Thoracic aorta (tissue), 2 donors: ENCODE data around the gene SNED1. TPM values are rescaled to one million over a fixed set of nuclear protein-coding genes. Genes with fewer than 3 reads are reported as not detected.

Experiments used
- ATAC-seq: fragments of 150-250 bp; one replicate; pipeline ENCODE4 v1.8.0; 2017; ENCODE audit warnings: low read depth; ENCODE audit not compliant: insufficient number of reproducible peaks, low FRiP score
- DNase-seq: peaks from one replicate; pipeline ENCODE4 v3.0.0-alpha.2; 2020; ENCODE audit warnings: low spot score
- H3K27ac ChIP-seq, 2 donors: fragments of 200-600 bp; sonication (generic); 1 replicate in 1 of 2; 2 replicates in 1 of 2; pipeline ENCODE4 v1.5.1; 2016; ENCODE audit warnings: mild to moderate bottlenecking in 2 of 2, moderate library complexity in 2 of 2
- H3K27me3 ChIP-seq: fragments of 200-600 bp; sonication (generic); replicated peaks from 2 replicates; pipeline ENCODE4 v1.6.0; 2016; ENCODE audit warnings: mild to moderate bottlenecking; ENCODE audit not compliant: insufficient read depth
- H3K36me3 ChIP-seq: fragments of 200-600 bp; sonication (generic); one replicate; pipeline ENCODE4 v1.5.1; 2016
- H3K4me1 ChIP-seq, 2 donors: fragments of 200-600 bp; sonication (generic); 1 replicate in 1 of 2; 2 replicates in 1 of 2; pipeline versions ENCODE4 v1.5.1 to v1.6.0; 2016; ENCODE audit warnings: low read depth in 2 of 2, mild to moderate bottlenecking in 1 of 2; ENCODE audit not compliant: control insufficient read depth in 1 of 2
- H3K4me3 ChIP-seq: fragments of 200-600 bp; sonication (generic); 2 replicates; pipeline ENCODE4 v1.5.1; 2016; ENCODE audit warnings: mild to moderate bottlenecking
- H3K9me3 ChIP-seq: fragments of 200-600 bp; sonication (generic); 2 replicates; pipeline ENCODE4 v1.5.1; 2016
- total RNA-seq, 2 donors: library from RNA; depleted of rRNA; stranded (reverse); fragments of >200 nt; gene quantifications; one replicate each; pipeline versions ENCODE4 v1.1.0 to v1.2.3, GENCODE V29; 2016
- TF ChIP-seq, protein P1 (sequence below): fragments of 200-600 bp; sonication (generic); IDR thresholded peaks from one replicate; pipeline ENCODE4 v1.5.1; 2019; ENCODE audit warnings: antibody characterized with exemption

The SNED1 gene
- total RNA-seq, 2 donors from 2014 or later, result 133 to 206 TPM

- no peaks in the 10 kb centered on the region for H3K36me3 ChIP-seq
- DNase-seq (no peak), ATAC-seq (no peak)
- peak overlapping the region; percentile 50 for H3K4me3 ChIP-seq
- no peaks in the 10 kb centered on the region for H3K9me3 ChIP-seq
- peak overlapping the region in 1 of 2 donors; percentile 1 for H3K27ac ChIP-seq
- H3K27me3 ChIP-seq, result no peaks in the 10 kb centered on the region
- peaks cover 26 to 58% of the 10 kb centered on the region in 2 donors for H3K4me1 ChIP-seq
- TF ChIP-seq, protein P1, sequence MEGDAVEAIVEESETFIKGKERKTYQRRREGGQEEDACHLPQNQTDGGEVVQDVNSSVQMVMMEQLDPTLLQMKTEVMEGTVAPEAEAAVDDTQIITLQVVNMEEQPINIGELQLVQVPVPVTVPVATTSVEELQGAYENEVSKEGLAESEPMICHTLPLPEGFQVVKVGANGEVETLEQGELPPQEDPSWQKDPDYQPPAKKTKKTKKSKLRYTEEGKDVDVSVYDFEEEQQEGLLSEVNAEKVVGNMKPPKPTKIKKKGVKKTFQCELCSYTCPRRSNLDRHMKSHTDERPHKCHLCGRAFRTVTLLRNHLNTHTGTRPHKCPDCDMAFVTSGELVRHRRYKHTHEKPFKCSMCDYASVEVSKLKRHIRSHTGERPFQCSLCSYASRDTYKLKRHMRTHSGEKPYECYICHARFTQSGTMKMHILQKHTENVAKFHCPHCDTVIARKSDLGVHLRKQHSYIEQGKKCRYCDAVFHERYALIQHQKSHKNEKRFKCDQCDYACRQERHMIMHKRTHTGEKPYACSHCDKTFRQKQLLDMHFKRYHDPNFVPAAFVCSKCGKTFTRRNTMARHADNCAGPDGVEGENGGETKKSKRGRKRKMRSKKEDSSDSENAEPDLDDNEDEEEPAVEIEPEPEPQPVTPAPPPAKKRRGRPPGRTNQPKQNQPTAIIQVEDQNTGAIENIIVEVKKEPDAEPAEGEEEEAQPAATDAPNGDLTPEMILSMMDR, result no peak
Observed at GRCh38 chr2:240986787-240987411, 11.5 kb upstream of the SNED1 start.

DNA sequence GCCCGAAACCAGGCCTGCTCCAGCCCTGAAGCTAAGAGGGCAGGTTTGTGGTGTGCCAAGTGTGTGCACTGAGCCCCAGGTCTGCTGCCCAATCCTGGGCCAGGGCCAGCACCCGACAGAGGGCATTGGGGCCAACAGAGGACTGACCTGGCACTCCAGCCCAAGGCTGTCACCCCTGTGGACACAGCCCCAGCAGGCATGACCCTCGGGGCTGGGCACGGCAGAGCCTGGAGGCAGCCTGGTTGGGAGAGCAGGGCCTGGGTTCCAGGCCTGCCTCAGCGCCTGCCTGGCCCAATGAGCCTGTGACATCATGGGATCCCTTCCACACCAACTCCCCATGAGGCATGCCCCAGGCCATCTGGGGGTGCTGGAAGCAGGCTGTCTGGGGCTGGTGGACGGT is 10.8 kb upstream of the SNED1 start:
- no peak for DNase-seq
- TF ChIP-seq, protein P1, result no peak
- Histone ChIP-seq H3K4me1 (peaks cover 32 to 65% of the 10 kb centered on the region in 2 donors), H3K4me3 (peak overlapping the region; percentile 50), H3K27me3 (no peaks in the 10 kb centered on the region), H3K27ac (peak overlapping the region; percentile 1 to 5), H3K36me3 (no peaks in the 10 kb centered on the region), H3K9me3 (no peaks in the 10 kb centered on the region)
- ATAC-seq, result no peak

DNA sequence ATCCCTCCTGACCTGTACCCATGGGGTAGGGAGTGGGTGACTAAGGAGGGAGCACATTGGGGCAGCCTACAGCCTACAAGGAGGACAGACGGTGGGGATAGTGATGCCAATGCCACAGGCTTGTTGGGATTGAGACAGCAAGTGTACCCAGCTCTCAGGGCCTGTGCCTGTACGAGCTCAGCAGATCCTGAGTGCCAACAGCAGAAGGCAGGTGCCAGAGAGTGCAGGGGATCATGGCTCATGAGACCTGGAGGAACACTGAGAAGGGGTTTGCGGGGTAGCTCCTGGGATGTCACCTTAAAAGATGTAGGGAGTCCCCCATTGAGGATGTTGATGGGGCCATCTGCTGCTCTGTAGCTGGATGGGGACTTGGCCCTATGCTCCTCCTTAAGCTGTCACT is 10.3 kb upstream of the SNED1 start:
- Histone ChIP-seq H3K27me3 (no peaks in the 10 kb centered on the region), H3K9me3 (no peaks in the 10 kb centered on the region), H3K4me3 (no peak overlapping the region), H3K36me3 (no peaks in the 10 kb centered on the region), H3K4me1 (peaks cover 36 to 69% of the 10 kb centered on the region in 2 donors), H3K27ac (peak overlapping the region; percentile 1 to 5)
- TF ChIP-seq, protein P1, result no peak
- ATAC-seq (no peak), DNase-seq (no peak)

DNA sequence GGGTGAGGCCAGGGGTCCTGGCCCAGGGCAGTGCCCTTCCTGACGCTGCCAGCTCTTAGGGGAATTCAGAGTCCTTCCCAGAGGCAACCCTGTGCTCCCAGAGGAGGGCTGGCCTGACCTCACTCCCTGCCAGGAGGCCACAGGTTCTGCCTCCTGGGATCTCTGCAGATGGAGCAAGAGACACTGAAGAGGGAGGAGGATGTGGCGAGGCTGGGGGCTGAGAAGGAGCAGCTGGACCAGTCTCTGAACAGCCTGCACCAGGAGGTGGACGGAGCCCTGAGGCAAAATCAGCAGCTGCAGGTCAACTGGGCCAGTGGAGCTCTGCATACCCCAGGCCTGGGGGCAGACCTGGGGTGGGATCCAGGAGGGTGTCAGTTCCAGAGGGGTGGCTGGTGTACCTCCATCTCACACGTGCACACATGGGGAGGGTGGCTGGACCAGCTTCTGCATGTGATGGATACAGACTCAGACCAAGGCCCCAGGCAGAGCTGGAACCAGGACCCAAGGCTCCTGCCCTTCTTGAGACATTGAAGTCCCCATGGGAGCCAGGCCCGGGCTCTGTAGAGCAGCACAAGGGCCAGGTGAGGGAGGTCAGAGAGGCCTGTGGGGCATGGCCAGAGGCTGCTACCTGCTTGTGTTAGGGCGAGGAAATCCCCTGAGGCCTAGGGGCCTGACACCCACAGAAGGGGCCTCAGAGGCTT is 9.7 kb upstream of the SNED1 start:
- Histone ChIP-seq H3K9me3 (no peaks in the 10 kb centered on the region), H3K36me3 (no peaks in the 10 kb centered on the region), H3K4me3 (no peak overlapping the region), H3K27ac (no peak overlapping the region), H3K27me3 (no peaks in the 10 kb centered on the region), H3K4me1 (peaks cover 41 to 69% of the 10 kb centered on the region in 2 donors)
- DNase-seq, result no peak
- no peak for ATAC-seq
- TF ChIP-seq, protein P1, result no peak

- Histone ChIP-seq H3K36me3 (no peaks in the 10 kb centered on the region), H3K4me3 (no peak overlapping the region), H3K9me3 (no peaks in the 10 kb centered on the region), H3K4me1 (peaks cover 49 to 74% of the 10 kb centered on the region in 2 donors), H3K27ac (no peak overlapping the region), H3K27me3 (no peaks in the 10 kb centered on the region)
- ATAC-seq (no peak), DNase-seq (no peak)
- TF ChIP-seq, protein P1, result peak; percentile 50
Observed at GRCh38 chr2:240989451-240990265, 8.8 kb upstream of the SNED1 start.
